ENCODE measurements around the gene C6orf89. TPM values are rescaled to one million over a fixed set of nuclear protein-coding genes. Genes with fewer than 3 reads are reported as not detected.

Gene C6orf89
- total RNA-seq, 2 donors from 2014 or later, result 39.3 to 47.0 TPM

- Mint-ChIP-seq H3K4me1 (peaks cover 17% of the 10 kb centered on the region), H3K9me3 (no peaks in the 10 kb centered on the region), H3K4me3 (no peak overlapping the region), H3K27ac (peak overlapping the region; percentile 53), H3K36me3 (ENCODE audit: low read depth) (peaks cover 56% of the 10 kb centered on the region), H3K27me3 (no peaks in the 10 kb centered on the region)
- ATAC-seq (replicated peaks), result no peak
Observed at GRCh38 chr6:36967301-36967700, 81.5 kb downstream of the C6orf89 start.

- H3K27ac Mint-ChIP-seq, result peak overlapping the region; percentile 28
- no peak overlapping the region for H3K4me3 Mint-ChIP-seq
- peaks cover 16% of the 10 kb centered on the region for H3K4me1 Mint-ChIP-seq
Observed at GRCh38 chr6:36967757-36968156, 82.0 kb downstream of the C6orf89 start.

GRCh38 chr6:36968266-36968977 lies 82.7 kb downstream of the C6orf89 start:
- Mint-ChIP-seq H3K27me3 (no peaks in the 10 kb centered on the region), H3K4me3 (no peak overlapping the region), H3K36me3 (ENCODE audit: low read depth) (peaks cover 67% of the 10 kb centered on the region), H3K4me1 (peaks cover 10% of the 10 kb centered on the region), H3K27ac (peak overlapping the region; percentile 41), H3K9me3 (no peaks in the 10 kb centered on the region)
- ATAC-seq (replicated peaks), result no peak

More at GRCh38 chr6:36967757-36968156, 82.0 kb downstream of the C6orf89 start:
- H3K9me3 Mint-ChIP-seq, result no peaks in the 10 kb centered on the region
- peaks cover 61% of the 10 kb centered on the region for H3K36me3 Mint-ChIP-seq (ENCODE audit: low read depth)
- no peaks in the 10 kb centered on the region for H3K27me3 Mint-ChIP-seq
- no peak for ATAC-seq (replicated peaks)

GRCh38 chr6:36969240-36969691 lies 83.5 kb downstream of the C6orf89 start:
- Mint-ChIP-seq H3K9me3 (no peaks in the 10 kb centered on the region), H3K27ac (no peak overlapping the region), H3K4me3 (no peak overlapping the region), H3K4me1 (peaks cover 6% of the 10 kb centered on the region), H3K27me3 (no peaks in the 10 kb centered on the region), H3K36me3 (ENCODE audit: low read depth) (peaks cover 76% of the 10 kb centered on the region)
- no peak for ATAC-seq (replicated peaks)

- Mint-ChIP-seq H3K4me1 (no peaks in the 10 kb centered on the region), H3K4me3 (no peak overlapping the region), H3K27ac (peak overlapping the region; percentile 37), H3K27me3 (no peaks in the 10 kb centered on the region), H3K36me3 (ENCODE audit: low read depth) (peaks cover 85% of the 10 kb centered on the region), H3K9me3 (no peaks in the 10 kb centered on the region)
- ATAC-seq (replicated peaks), result no peak
Observed at GRCh38 chr6:36969988-36970891, 84.5 kb downstream of the C6orf89 start.

- no peaks in the 10 kb centered on the region for H3K4me1 Mint-ChIP-seq
- peak overlapping the region; percentile 58 for H3K27ac Mint-ChIP-seq
- ATAC-seq (replicated peaks), result no peak
- H3K4me3 Mint-ChIP-seq, result no peak overlapping the region
- H3K36me3 Mint-ChIP-seq (ENCODE audit: low read depth), result peaks cover 95% of the 10 kb centered on the region
- no peaks in the 10 kb centered on the region for H3K27me3 Mint-ChIP-seq
- H3K9me3 Mint-ChIP-seq, result no peaks in the 10 kb centered on the region
Observed at GRCh38 chr6:36970892-36971842, 85.4 kb downstream of the C6orf89 start.

- Mint-ChIP-seq H3K36me3 (ENCODE audit: low read depth) (peaks cover 98% of the 10 kb centered on the region), H3K4me1 (no peaks in the 10 kb centered on the region), H3K27me3 (no peaks in the 10 kb centered on the region)
Observed at GRCh38 chr6:36971921-36972673, 86.3 kb downstream of the C6orf89 start.

GRCh38 chr6:36973190-36973589 lies 87.4 kb downstream of the C6orf89 start:
- H3K36me3 Mint-ChIP-seq (ENCODE audit: low read depth), result peaks cover 99% of the 10 kb centered on the region
- H3K27ac Mint-ChIP-seq, result no peak overlapping the region
- no peaks in the 10 kb centered on the region for H3K27me3 Mint-ChIP-seq
- no peaks in the 10 kb centered on the region for H3K4me1 Mint-ChIP-seq
- H3K9me3 Mint-ChIP-seq, result no peaks in the 10 kb centered on the region
- no peak overlapping the region for H3K4me3 Mint-ChIP-seq
- ATAC-seq (replicated peaks), result no peak

More at GRCh38 chr6:36971921-36972673, 86.3 kb downstream of the C6orf89 start:
- H3K9me3 Mint-ChIP-seq, result no peaks in the 10 kb centered on the region
- H3K27ac Mint-ChIP-seq, result peak overlapping the region; percentile 58
- no peak for ATAC-seq (replicated peaks)
- no peak overlapping the region for H3K4me3 Mint-ChIP-seq

GRCh38 chr6:36973647-36974046 lies 87.9 kb downstream of the C6orf89 start:
- Mint-ChIP-seq H3K9me3 (no peaks in the 10 kb centered on the region), H3K4me1 (no peaks in the 10 kb centered on the region), H3K27ac (no peak overlapping the region), H3K27me3 (no peaks in the 10 kb centered on the region), H3K36me3 (ENCODE audit: low read depth) (peaks cover 99% of the 10 kb centered on the region), H3K4me3 (no peak overlapping the region)
- ATAC-seq (replicated peaks), result no peak

GRCh38 chr6:36975231-36976006 lies 89.7 kb downstream of the C6orf89 start:
- peaks cover 99% of the 10 kb centered on the region for H3K36me3 Mint-ChIP-seq (ENCODE audit: low read depth)
- H3K27me3 Mint-ChIP-seq, result no peaks in the 10 kb centered on the region
- peaks cover 8% of the 10 kb centered on the region for H3K4me1 Mint-ChIP-seq
- H3K4me3 Mint-ChIP-seq, result no peak overlapping the region
- no peak overlapping the region for H3K27ac Mint-ChIP-seq
- no peaks in the 10 kb centered on the region for H3K9me3 Mint-ChIP-seq
- ATAC-seq (replicated peaks), result no peak

GRCh38 chr6:36976007-36976264 lies 90.2 kb downstream of the C6orf89 start:
- H3K9me3 Mint-ChIP-seq, result no peaks in the 10 kb centered on the region
- no peaks in the 10 kb centered on the region for H3K27me3 Mint-ChIP-seq
- peaks cover 100% of the 10 kb centered on the region for H3K36me3 Mint-ChIP-seq (ENCODE audit: low read depth)
- no peak overlapping the region for H3K27ac Mint-ChIP-seq
- no peak overlapping the region for H3K4me3 Mint-ChIP-seq
- peaks cover 13% of the 10 kb centered on the region for H3K4me1 Mint-ChIP-seq
- no peak for ATAC-seq (replicated peaks)

- ATAC-seq (replicated peaks), result no peak
- Mint-ChIP-seq H3K36me3 (ENCODE audit: low read depth) (peaks cover 100% of the 10 kb centered on the region), H3K27ac (no peak overlapping the region), H3K27me3 (no peaks in the 10 kb centered on the region), H3K9me3 (no peaks in the 10 kb centered on the region), H3K4me3 (no peak overlapping the region), H3K4me1 (peaks cover 14% of the 10 kb centered on the region)
Observed at GRCh38 chr6:36976509-36976908, 90.8 kb downstream of the C6orf89 start.

GRCh38 chr6:36976931-36977330 lies 91.2 kb downstream of the C6orf89 start:
- H3K27me3 Mint-ChIP-seq, result no peaks in the 10 kb centered on the region
- H3K9me3 Mint-ChIP-seq, result no peaks in the 10 kb centered on the region
- no peak for ATAC-seq (replicated peaks)
- peaks cover 100% of the 10 kb centered on the region for H3K36me3 Mint-ChIP-seq (ENCODE audit: low read depth)
- peaks cover 18% of the 10 kb centered on the region for H3K4me1 Mint-ChIP-seq
- H3K4me3 Mint-ChIP-seq, result no peak overlapping the region
- H3K27ac Mint-ChIP-seq, result no peak overlapping the region
